Measurements from ENCODE around the gene APRT.

Gene APRT

DNA sequence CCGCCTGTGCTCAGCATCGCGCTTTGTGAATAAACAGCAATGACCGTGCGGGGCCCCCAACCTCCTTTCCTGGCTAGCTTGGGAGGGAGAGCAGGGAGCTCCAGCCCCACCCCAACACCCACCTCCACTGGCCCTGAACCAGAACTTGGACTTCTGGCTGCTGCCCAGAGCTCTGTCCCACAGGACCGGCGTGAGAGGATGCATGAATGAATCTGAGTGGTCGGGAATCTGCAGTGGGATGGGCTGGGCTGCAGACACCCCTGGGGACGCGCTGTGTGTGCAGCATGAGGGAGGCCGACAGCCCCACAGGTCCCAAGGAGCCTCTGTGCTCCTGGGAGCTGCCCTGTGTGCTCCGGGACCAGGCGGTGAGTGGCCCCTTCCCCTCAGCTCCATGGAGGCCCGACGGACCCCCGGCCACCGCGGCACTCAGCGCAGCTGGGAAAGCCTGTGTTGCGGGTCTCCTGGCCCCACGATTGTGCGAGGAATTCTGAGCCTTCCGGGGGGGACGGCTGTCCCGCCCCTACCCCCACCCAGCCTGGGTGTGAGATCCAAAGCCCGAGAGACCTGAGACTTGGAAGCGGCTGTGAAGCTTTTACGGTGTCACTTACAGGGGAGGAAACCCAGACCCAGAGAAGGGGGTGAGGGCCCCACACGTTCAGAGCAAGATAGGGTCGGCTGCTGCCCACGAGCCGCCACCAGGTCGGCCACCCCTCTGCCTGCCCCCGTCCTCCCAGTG lies 32.2 kb downstream of the APRT start:
- Histone ChIP-seq H3K36me3 (no peaks in the 10 kb centered on the region), H3K27ac (no peak overlapping the region), H3K27me3 (ENCODE audit: insufficient read depth, low read depth, severe bottlenecking) (no peaks in the 10 kb centered on the region), H3K9me3 (ENCODE audit: severe bottlenecking) (no peaks in the 10 kb centered on the region), H3K4me3 (ENCODE audit: low read depth, low read length) (no peak overlapping the region)
- TF ChIP-seq, protein P1, sequence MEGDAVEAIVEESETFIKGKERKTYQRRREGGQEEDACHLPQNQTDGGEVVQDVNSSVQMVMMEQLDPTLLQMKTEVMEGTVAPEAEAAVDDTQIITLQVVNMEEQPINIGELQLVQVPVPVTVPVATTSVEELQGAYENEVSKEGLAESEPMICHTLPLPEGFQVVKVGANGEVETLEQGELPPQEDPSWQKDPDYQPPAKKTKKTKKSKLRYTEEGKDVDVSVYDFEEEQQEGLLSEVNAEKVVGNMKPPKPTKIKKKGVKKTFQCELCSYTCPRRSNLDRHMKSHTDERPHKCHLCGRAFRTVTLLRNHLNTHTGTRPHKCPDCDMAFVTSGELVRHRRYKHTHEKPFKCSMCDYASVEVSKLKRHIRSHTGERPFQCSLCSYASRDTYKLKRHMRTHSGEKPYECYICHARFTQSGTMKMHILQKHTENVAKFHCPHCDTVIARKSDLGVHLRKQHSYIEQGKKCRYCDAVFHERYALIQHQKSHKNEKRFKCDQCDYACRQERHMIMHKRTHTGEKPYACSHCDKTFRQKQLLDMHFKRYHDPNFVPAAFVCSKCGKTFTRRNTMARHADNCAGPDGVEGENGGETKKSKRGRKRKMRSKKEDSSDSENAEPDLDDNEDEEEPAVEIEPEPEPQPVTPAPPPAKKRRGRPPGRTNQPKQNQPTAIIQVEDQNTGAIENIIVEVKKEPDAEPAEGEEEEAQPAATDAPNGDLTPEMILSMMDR (IDR thresholded peaks at IDR 0.05; ENCODE audit: low read depth, low read length) = no peak
- DNase-seq = no peak

DNA sequence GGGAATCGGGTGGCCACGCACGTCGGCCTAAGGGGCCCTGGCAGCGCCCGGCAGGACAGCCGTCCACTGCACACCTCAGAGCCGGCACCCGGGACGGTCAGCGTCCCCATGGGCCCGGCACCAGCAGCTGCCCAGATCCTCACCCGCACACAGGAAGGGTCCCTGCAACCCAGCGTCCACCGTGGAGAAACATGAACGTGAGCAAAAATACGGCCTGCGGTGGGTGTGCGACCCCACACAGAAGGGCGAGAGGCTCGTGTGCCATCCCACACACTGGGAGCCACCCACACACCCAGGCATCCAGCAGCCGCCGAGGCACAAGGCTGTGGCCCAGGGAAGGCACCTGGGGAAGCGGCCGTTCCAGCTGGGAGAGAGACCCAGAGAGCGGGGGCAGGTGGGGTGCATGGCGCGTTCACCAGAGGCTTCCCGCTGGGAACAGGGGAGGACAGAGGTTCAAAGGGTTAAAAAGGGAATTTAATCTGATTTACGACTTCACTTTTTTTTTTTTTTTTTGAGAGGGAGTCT lies 33.1 kb downstream of the APRT start:
- Histone ChIP-seq H3K27me3 (ENCODE audit: insufficient read depth, low read depth, severe bottlenecking) (no peaks in the 10 kb centered on the region), H3K36me3 (no peaks in the 10 kb centered on the region), H3K4me3 (ENCODE audit: low read depth, low read length) (no peak overlapping the region), H3K9me3 (ENCODE audit: severe bottlenecking) (no peaks in the 10 kb centered on the region), H3K27ac (no peak overlapping the region)
- TF ChIP-seq, protein P1 (IDR thresholded peaks at IDR 0.05; ENCODE audit: low read depth, low read length) = no peak
- DNase-seq = no peak

DNA sequence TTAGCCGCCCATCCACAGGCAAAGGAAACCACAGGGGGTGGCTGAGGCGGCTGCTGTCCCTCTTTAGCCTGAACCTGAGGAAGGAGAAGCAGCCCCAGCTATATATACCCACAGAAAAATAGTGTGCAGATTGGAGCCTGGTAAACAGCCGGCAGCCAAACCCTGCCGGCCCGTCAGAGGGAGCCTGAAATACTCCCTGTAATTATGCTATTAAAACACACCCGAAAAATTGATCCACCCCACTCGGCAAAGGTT lies 33.5 kb downstream of the APRT start:
- Histone ChIP-seq H3K27ac (no peak overlapping the region), H3K36me3 (no peaks in the 10 kb centered on the region), H3K4me3 (ENCODE audit: low read depth, low read length) (no peak overlapping the region), H3K27me3 (ENCODE audit: insufficient read depth, low read depth, severe bottlenecking) (no peaks in the 10 kb centered on the region), H3K9me3 (ENCODE audit: severe bottlenecking) (no peaks in the 10 kb centered on the region)
- TF ChIP-seq, protein P1 (IDR thresholded peaks at IDR 0.05; ENCODE audit: low read depth, low read length) = no peak
- no peak for DNase-seq

DNA sequence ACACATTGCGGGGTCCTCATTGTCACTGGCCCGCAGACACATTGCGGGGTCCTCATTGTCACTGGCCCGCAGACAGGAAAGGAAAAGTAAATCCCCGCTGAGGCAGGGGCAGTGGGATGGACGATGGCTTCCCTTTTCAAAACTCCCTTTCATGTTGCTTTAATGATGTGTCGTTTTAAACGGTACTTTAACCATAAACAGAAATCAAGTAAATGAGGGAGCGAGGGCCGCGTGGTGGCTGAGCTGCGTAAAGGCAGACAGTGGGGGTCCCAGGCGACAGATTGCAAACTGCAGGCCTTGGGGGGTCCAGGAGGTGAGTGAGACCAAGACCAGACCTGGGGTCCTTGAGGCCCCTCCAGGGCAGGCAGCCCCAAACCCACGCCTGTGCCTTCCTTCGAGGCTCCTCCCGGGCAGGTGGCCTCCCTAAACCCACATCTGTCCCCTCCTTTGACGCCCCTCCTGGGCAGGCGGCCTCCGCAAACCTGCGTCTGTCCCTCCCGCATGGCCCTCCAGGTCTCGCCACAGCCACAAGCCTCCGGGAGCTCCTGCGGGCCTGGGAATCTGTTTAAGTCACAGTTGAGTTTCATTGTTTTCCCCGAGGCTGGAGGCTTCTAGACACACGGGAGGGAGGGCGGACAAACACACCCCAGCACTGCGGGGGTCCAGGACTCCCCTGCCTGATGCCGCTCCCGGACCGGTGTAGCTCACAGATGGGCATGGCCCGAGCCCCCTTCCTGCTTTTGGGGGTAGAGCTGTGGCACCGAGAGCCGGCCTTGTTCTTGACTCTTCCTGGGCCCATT lies 34.1 kb downstream of the APRT start:
- Histone ChIP-seq H3K4me3 (ENCODE audit: low read depth, low read length) (no peak overlapping the region), H3K9me3 (ENCODE audit: severe bottlenecking) (no peaks in the 10 kb centered on the region), H3K27ac (no peak overlapping the region), H3K27me3 (ENCODE audit: insufficient read depth, low read depth, severe bottlenecking) (no peaks in the 10 kb centered on the region), H3K36me3 (no peaks in the 10 kb centered on the region)
- TF ChIP-seq, protein P1 (IDR thresholded peaks at IDR 0.05; ENCODE audit: low read depth, low read length) = no peak
- no peak for DNase-seq

DNA sequence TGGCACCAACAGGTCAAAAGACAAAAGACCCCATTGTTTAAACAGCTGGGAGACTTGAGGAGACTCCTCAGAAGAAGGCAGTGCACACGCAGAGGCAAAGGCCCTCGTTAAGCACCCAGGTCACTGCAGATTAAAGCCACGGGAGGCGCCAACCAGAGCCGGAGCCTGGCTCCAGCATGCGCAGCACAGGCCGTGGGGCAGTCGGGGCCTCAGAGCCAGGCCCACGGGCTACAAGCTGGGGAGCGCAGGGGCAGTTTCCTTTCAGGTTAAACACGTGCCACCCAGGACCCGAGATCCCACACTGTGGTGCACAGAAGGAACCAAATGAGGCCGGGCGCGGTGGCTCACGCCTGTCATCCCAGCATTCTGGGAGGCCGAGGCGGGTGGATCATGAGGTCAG lies 35.9 kb downstream of the APRT start:
- Histone ChIP-seq H3K9me3 (ENCODE audit: severe bottlenecking) (no peaks in the 10 kb centered on the region), H3K4me3 (ENCODE audit: low read depth, low read length) (no peak overlapping the region), H3K36me3 (no peaks in the 10 kb centered on the region), H3K27me3 (ENCODE audit: insufficient read depth, low read depth, severe bottlenecking) (no peaks in the 10 kb centered on the region), H3K27ac (no peak overlapping the region)
- TF ChIP-seq, protein P1 (IDR thresholded peaks at IDR 0.05; ENCODE audit: low read depth, low read length) = no peak
- DNase-seq = no peak
